WTC11 (cell line): ENCODE results near the gene WSB2. TPM values are rescaled to one million over a fixed set of nuclear protein-coding genes. Genes with fewer than 3 reads are reported as not detected.

ENCODE experiments used
- ATAC-seq: fragments of 200-7000 bp; cut with Tn5 transposase; 2 replicates; pipeline ENCODE4 v1.10.0; 2021; ENCODE audit warnings: mild to moderate bottlenecking, moderate library complexity
- CTCF ChIA-PET: fragments of 300-600 bp; sonication (Branson Sonifier 250); formaldehyde crosslinking; loops from one replicate; lab custom pipeline; 2021; ENCODE audit warnings: antibody characterized with exemption; lab: Charles Lee
- POLR2A ChIA-PET: fragments of 350-600 bp; sonication (Branson Sonifier 250); formaldehyde crosslinking; loops from one replicate; lab custom pipeline; 2021; ENCODE audit warnings: antibody characterized with exemption; lab: Charles Lee
- DNase-seq: peaks from one replicate; pipeline ENCODE4 v3.0.0; 2021; ENCODE audit warnings: low spot score
- H3K27ac Mint-ChIP-seq: 2 replicates; pipeline ENCODE4 v1.8.0; 2021; ENCODE audit warnings: mixed read lengths
- H3K27me3 Mint-ChIP-seq: 2 replicates; pipeline ENCODE4 v1.8.0; 2021; ENCODE audit warnings: low read depth, mild to moderate bottlenecking, moderate library complexity, mixed read lengths
- H3K36me3 Mint-ChIP-seq: 2 replicates; pipeline ENCODE4 v1.8.0; 2021; ENCODE audit warnings: mixed read lengths
- H3K4me1 Mint-ChIP-seq: 2 replicates; pipeline ENCODE4 v1.8.0; 2022; ENCODE audit warnings: mixed read lengths
- H3K4me3 Mint-ChIP-seq: 2 replicates; pipeline ENCODE4 v1.8.0; 2021; ENCODE audit warnings: mild to moderate bottlenecking, moderate library complexity, mixed read lengths
- H3K9me3 Mint-ChIP-seq: 2 replicates; pipeline ENCODE4 v1.8.0; 2021; ENCODE audit warnings: mixed read lengths
- AFF4 ChIP-seq: sonication (generic); formaldehyde crosslinking; IDR thresholded peaks from 2 replicates; pipeline ENCODE4 v1.8.1; 2023; ENCODE audit warnings: mild to moderate bottlenecking, missing genetic modification reagents, borderline replicate concordance
- AR ChIP-seq: fragments of 250-450 bp; sonication (Bioruptor Pico); IDR thresholded peaks from 2 replicates; pipeline ENCODE4 v1.9.0; 2021; ENCODE audit warnings: mild to moderate bottlenecking
- ATF1 ChIP-seq: sonication (generic); formaldehyde crosslinking; IDR thresholded peaks from 2 replicates; pipeline ENCODE4 v1.8.1; 2023; ENCODE audit warnings: mild to moderate bottlenecking, moderate library complexity, missing genetic modification reagents
- FOXK1 ChIP-seq: sonication (generic); formaldehyde crosslinking; IDR thresholded peaks from 2 replicates; pipeline ENCODE4 v1.8.0; 2022; ENCODE audit warnings: mild to moderate bottlenecking, moderate library complexity, missing genetic modification reagents
- JAZF1 ChIP-seq: fragments of 250-450 bp; sonication (Bioruptor Pico); IDR thresholded peaks from 2 replicates; pipeline ENCODE4 v1.9.0; 2021; ENCODE audit warnings: moderate library complexity, mild to moderate bottlenecking, inconsistent platforms
- NFYB ChIP-seq: sonication (generic); formaldehyde crosslinking; conservative IDR thresholded peaks from 2 replicates; pipeline ENCODE4 v1.8.0; 2022; ENCODE audit warnings: low read depth, missing genetic modification reagents
- NR3C1 ChIP-seq: sonication (generic); formaldehyde crosslinking; conservative IDR thresholded peaks from 2 replicates; pipeline ENCODE4 v1.8.1; 2023; ENCODE audit warnings: low read depth, mild to moderate bottlenecking, missing genetic modification reagents
- OVOL2 ChIP-seq: fragments of 250-450 bp; sonication (Bioruptor Pico); IDR thresholded peaks from 2 replicates; pipeline ENCODE4 v1.9.0; 2021; ENCODE audit warnings: mild to moderate bottlenecking, borderline replicate concordance
- USF1 ChIP-seq: sonication (generic); formaldehyde crosslinking; IDR thresholded peaks from 2 replicates; pipeline ENCODE4 v1.8.0; 2022; ENCODE audit warnings: mild to moderate bottlenecking, missing genetic modification reagents
- ZNF121 ChIP-seq: sonication (generic); formaldehyde crosslinking; IDR thresholded peaks from 2 replicates; pipeline ENCODE4 v1.8.0; 2023; ENCODE audit warnings: missing genetic modification reagents
- total RNA-seq: library from RNA; stranded (reverse); gene quantifications from 3 replicates; pipeline ENCODE4 v1.2.3, GENCODE V29; 2021
- TF ChIP-seq, protein P1 (sequence below): sonication (generic); formaldehyde crosslinking; IDR thresholded peaks from 2 replicates; pipeline ENCODE4 v1.8.1; 2022; ENCODE audit warnings: low read depth, mild to moderate bottlenecking, moderate library complexity, missing genetic modification reagents, borderline replicate concordance
- TF ChIP-seq, protein P2 (sequence below): sonication (generic); formaldehyde crosslinking; conservative IDR thresholded peaks from 2 replicates; pipeline ENCODE4 v1.8.1; 2023; ENCODE audit warnings: mild to moderate bottlenecking, low read depth, missing genetic modification reagents, moderate library complexity
- TF ChIP-seq, protein P3 (sequence below): sonication (generic); formaldehyde crosslinking; IDR thresholded peaks from 2 replicates; pipeline ENCODE4 v1.8.1; 2023; ENCODE audit warnings: mild to moderate bottlenecking, moderate library complexity, missing genetic modification reagents

WSB2 gene
- total RNA-seq, 1 experiment from 2014 or later, result 74.2 TPM

DNA sequence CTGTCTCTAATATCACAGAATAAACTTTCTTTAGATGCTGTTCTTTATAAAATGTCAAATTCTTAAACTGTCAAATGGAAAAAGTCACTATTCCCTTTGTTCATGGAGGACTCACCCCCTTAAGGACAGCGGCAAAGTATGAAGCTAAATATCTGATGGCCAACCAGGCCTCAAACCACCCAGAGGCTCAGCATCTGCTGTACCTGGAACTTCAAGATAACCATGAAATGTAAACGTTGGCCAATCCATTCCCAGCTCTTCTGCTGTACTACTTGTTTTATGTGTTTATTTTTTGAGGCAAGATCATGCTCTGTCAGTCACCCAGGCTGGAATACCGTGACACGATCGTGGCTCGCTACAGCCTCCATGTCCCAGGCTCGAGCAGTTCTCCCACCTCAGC is 28.8 kb downstream of the WSB2 start (continued):
- TF ChIP-seq NFYB (no peak), ATF1 (CRISPR knock-in tag) (no peak)

GRCh38 chr12:118029166-118029565 is 31.8 kb downstream of the WSB2 start:
- POLR2A ChIA-PET, result interaction anchor here (0.7 kb wide), 1 partner anchor 20 kb away, joined by 3 read pairs; no protein-coding TSS in a partner anchor
- no peak overlapping the region for H3K27ac Mint-ChIP-seq
- H3K27me3 Mint-ChIP-seq, result no peaks in the 10 kb centered on the region
- no peaks in the 10 kb centered on the region for H3K4me1 Mint-ChIP-seq
- no peak for DNase-seq
- peaks cover 75% of the 10 kb centered on the region for H3K36me3 Mint-ChIP-seq
- no peaks in the 10 kb centered on the region for H3K9me3 Mint-ChIP-seq
- no peak overlapping the region for H3K4me3 Mint-ChIP-seq
- peak; percentile 76; the same call in 1 of the 2 replicates for TF ChIP-seq ZNF121 (CRISPR knock-in tag)
- TF ChIP-seq AR, result no peak
- TF ChIP-seq, all 79 proteins: peak for 1
- CTCF ChIA-PET, result interaction anchor here (1.0 kb wide), 1 partner anchor 154 kb away, joined by 5 read pairs; no protein-coding TSS in a partner anchor
- no peak for ATAC-seq

GRCh38 chr12:118025168-118025567 is 35.8 kb downstream of the WSB2 start:
- ATAC-seq, result no peak
- ChIA-PET CTCF (interaction anchor here (1.2 kb wide), 1 partner anchor 135 kb away, joined by 3 read pairs; no protein-coding TSS in a partner anchor), POLR2A (no interaction called here)
- no peak for DNase-seq
- peaks cover 6% of the 10 kb centered on the region for H3K4me1 Mint-ChIP-seq
- peaks cover 79% of the 10 kb centered on the region for H3K36me3 Mint-ChIP-seq
- TF ChIP-seq, protein P1, sequence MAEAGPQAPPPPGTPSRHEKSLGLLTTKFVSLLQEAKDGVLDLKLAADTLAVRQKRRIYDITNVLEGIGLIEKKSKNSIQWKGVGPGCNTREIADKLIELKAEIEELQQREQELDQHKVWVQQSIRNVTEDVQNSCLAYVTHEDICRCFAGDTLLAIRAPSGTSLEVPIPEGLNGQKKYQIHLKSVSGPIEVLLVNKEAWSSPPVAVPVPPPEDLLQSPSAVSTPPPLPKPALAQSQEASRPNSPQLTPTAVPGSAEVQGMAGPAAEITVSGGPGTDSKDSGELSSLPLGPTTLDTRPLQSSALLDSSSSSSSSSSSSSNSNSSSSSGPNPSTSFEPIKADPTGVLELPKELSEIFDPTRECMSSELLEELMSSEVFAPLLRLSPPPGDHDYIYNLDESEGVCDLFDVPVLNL, result no peak
- TF ChIP-seq USF1 (no peak), OVOL2 (CRISPR knock-in tag) (no peak), JAZF1 (CRISPR knock-in tag) (no peak), FOXK1 (CRISPR knock-in tag) (no peak), NR3C1 (CRISPR knock-in tag) (no peak), AFF4 (no peak)
- TF ChIP-seq, protein P2, sequence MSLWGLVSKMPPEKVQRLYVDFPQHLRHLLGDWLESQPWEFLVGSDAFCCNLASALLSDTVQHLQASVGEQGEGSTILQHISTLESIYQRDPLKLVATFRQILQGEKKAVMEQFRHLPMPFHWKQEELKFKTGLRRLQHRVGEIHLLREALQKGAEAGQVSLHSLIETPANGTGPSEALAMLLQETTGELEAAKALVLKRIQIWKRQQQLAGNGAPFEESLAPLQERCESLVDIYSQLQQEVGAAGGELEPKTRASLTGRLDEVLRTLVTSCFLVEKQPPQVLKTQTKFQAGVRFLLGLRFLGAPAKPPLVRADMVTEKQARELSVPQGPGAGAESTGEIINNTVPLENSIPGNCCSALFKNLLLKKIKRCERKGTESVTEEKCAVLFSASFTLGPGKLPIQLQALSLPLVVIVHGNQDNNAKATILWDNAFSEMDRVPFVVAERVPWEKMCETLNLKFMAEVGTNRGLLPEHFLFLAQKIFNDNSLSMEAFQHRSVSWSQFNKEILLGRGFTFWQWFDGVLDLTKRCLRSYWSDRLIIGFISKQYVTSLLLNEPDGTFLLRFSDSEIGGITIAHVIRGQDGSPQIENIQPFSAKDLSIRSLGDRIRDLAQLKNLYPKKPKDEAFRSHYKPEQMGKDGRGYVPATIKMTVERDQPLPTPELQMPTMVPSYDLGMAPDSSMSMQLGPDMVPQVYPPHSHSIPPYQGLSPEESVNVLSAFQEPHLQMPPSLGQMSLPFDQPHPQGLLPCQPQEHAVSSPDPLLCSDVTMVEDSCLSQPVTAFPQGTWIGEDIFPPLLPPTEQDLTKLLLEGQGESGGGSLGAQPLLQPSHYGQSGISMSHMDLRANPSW (CRISPR knock-in tag), result no peak
- TF ChIP-seq, protein P3, sequence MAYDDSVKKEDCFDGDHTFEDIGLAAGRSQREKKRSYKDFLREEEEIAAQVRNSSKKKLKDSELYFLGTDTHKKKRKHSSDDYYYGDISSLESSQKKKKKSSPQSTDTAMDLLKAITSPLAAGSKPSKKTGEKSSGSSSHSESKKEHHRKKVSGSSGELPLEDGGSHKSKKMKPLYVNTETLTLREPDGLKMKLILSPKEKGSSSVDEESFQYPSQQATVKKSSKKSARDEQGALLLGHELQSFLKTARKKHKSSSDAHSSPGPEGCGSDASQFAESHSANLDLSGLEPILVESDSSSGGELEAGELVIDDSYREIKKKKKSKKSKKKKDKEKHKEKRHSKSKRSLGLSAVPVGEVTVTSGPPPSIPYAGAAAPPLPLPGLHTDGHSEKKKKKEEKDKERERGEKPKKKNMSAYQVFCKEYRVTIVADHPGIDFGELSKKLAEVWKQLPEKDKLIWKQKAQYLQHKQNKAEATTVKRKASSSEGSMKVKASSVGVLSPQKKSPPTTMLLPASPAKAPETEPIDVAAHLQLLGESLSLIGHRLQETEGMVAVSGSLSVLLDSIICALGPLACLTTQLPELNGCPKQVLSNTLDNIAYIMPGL (CRISPR knock-in tag), result no peak
- no peak overlapping the region for H3K4me3 Mint-ChIP-seq
- H3K27me3 Mint-ChIP-seq, result no peaks in the 10 kb centered on the region
- no peak overlapping the region for H3K27ac Mint-ChIP-seq
- H3K9me3 Mint-ChIP-seq, result no peaks in the 10 kb centered on the region
